Panc1 (cell line): ENCODE measurements around the gene OXTR. TPM values are rescaled to one million over a fixed set of nuclear protein-coding genes. Genes with fewer than 3 reads are reported as not detected.

Experiments
- ATAC-seq: fragments of 200-7000 bp; cut with Tn5 transposase; 2 replicates; pipeline ENCODE4 v1.9.1; 2020; ENCODE audit warnings: mild to moderate bottlenecking, moderate library complexity
- BruUV-seq: library from RNA; stranded (reverse); fragments of 400-500 nt; replicated peaks from 2 replicates; lab custom pipeline; 2021; lab: Mats Ljungman, UMichigan
- CTCF ChIA-PET: fragments of 300-600 bp; sonication (Branson Sonifier 250); formaldehyde crosslinking; loops from one replicate; lab custom pipeline; 2022; ENCODE audit warnings: antibody characterized with exemption; lab: Charles Lee
- POLR2A ChIA-PET: fragments of 300-600 bp; sonication (Branson Sonifier 250); formaldehyde crosslinking; loops from one replicate; lab custom pipeline; 2022; ENCODE audit warnings: antibody characterized with exemption; lab: Charles Lee
- DNase-seq: peaks from one replicate; pipeline ENCODE4 v3.0.0-alpha.2; 2010; ENCODE audit warnings: low read depth, low spot score
- H3K27ac ChIP-seq: 2 replicates; pipeline ENCODE4 v1.5.1; 2011; ENCODE audit warnings: mild to moderate bottlenecking, low read length, inconsistent platforms
- H3K27me3 ChIP-seq: fragments of 200-500 bp; sonication (Bioruptor generic); 2 replicates; pipeline ENCODE4 v1.6.0; 2014; ENCODE audit warnings: low read length, inconsistent platforms; ENCODE audit not compliant: control insufficient read depth, insufficient read depth
- H3K36me3 ChIP-seq: fragments of 200-500 bp; sonication (Bioruptor generic); 2 replicates; pipeline ENCODE4 v1.5.1; 2014; ENCODE audit warnings: inconsistent platforms, mild to moderate bottlenecking, low read length, moderate library complexity; ENCODE audit not compliant: control insufficient read depth, insufficient read depth
- H3K4me1 ChIP-seq: 2 replicates; pipeline ENCODE4 v1.5.1; 2011; ENCODE audit warnings: inconsistent platforms, mild to moderate bottlenecking, low read length, moderate library complexity; ENCODE audit not compliant: control insufficient read depth, insufficient read depth
- H3K4me3 ChIP-seq, 2 experiments: 2 replicates each; pipeline ENCODE4 v1.5.1; 2011 to 2012; ENCODE audit warnings: low read depth in 2 of 2, low read length in 2 of 2, mild to moderate bottlenecking in 2 of 2, inconsistent platforms in 1 of 2, moderate library complexity in 1 of 2
- H3K9me3 ChIP-seq: fragments of 200-500 bp; sonication (Bioruptor generic); 2 replicates; pipeline ENCODE4 v1.5.1; 2014; ENCODE audit warnings: low read depth, mild to moderate bottlenecking, inconsistent platforms, low read length, moderate library complexity; ENCODE audit not compliant: control insufficient read depth, insufficient read depth
- CTCF ChIP-seq: fragments of 450-650 bp; IDR thresholded peaks from 2 replicates; pipeline ENCODE4 v1.5.1; 2017; ENCODE audit warnings: mild to moderate bottlenecking
- POLR2AphosphoS5 ChIP-seq: IDR thresholded peaks from 2 replicates; pipeline ENCODE4 v1.6.1; 2012; ENCODE audit warnings: mild to moderate bottlenecking, low read depth, low read length, moderate library complexity
- REST ChIP-seq, 2 experiments: IDR thresholded peaks; 2 replicates each; pipeline ENCODE4 v1.6.1; 2011 to 2012; ENCODE audit warnings: low read depth in 2 of 2, control low read depth in 1 of 2, low read length in 1 of 2, mild to moderate bottlenecking in 1 of 2, moderate library complexity in 1 of 2; ENCODE audit not compliant: insufficient read depth in 1 of 2
- SIN3A ChIP-seq: IDR thresholded peaks from 2 replicates; pipeline ENCODE4 v1.6.1; 2012; ENCODE audit warnings: low read depth, mild to moderate bottlenecking, low read length, moderate library complexity, borderline replicate concordance; ENCODE audit not compliant: insufficient read depth
- TCF7L2 ChIP-seq: IDR thresholded peaks from 2 replicates; pipeline ENCODE4 v1.6.1; 2011; ENCODE audit warnings: mild to moderate bottlenecking, low read depth, low read length, inconsistent platforms
- in situ Hi-C: cut with HindIII; loops from 2 replicates; pipeline ENCODE4 v1.10.0; 2016; ENCODE audit warnings: low sequenced_read_pairs, low pct_unique_long_range_greater_than_20kb
- intact Hi-C: fragments of 100-400 bp; cut with micrococcal nuclease; formaldehyde crosslinking; loops from one replicate; pipeline ENCODE4 v1.10.0; 2022; ENCODE audit not compliant: unreplicated experiment
- total RNA-seq: library from RNA; stranded (reverse); gene quantifications from one replicate; pipeline ENCODE4 v1.2.1, GENCODE V29; 2021; ENCODE audit not compliant: unreplicated experiment

Gene OXTR
- total RNA-seq, 1 experiment from 2014 or later = 2.7 TPM

GRCh38 chr3:8784676-8785435 lies 15.4 kb upstream of the OXTR start:
- no peak for TF ChIP-seq CTCF
- TF ChIP-seq REST (IDR thresholded peaks at IDR 0.05; ENCODE audit: insufficient read depth in 1 of 2, low read depth in 2 of 2, low read length in 1 of 2) = no peak
- Histone ChIP-seq H3K27me3 (no peaks in the 10 kb centered on the region), H3K9me3 (no peaks in the 10 kb centered on the region), H3K36me3 (no peaks in the 10 kb centered on the region), H3K4me1 (no peaks in the 10 kb centered on the region), H3K27ac (no peak overlapping the region), H3K4me3 (no peak overlapping the region)
- DNase-seq (no peak), ATAC-seq (no peak)
- intact Hi-C loops = no loop called here
- BruUV-seq = no TSS peak
- in situ Hi-C loops = no loop called here
- POLR2A ChIA-PET = no interaction called here
- CTCF ChIA-PET = no interaction called here

- no TSS peak for BruUV-seq
- DNase-seq (no peak), ATAC-seq (no peak)
- intact Hi-C loops = no loop called here
- Histone ChIP-seq H3K4me1 (no peaks in the 10 kb centered on the region; the same call in 1 of the 2 replicates), H3K9me3 (no peaks in the 10 kb centered on the region), H3K36me3 (no peaks in the 10 kb centered on the region), H3K27ac (no peak overlapping the region), H3K27me3 (no peaks in the 10 kb centered on the region), H3K4me3 (no peak overlapping the region)
- in situ Hi-C loops = no loop called here
- no peak for TF ChIP-seq CTCF
- no peak for TF ChIP-seq SIN3A
- TF ChIP-seq TCF7L2 = no peak
- TF ChIP-seq REST (IDR thresholded peaks at IDR 0.05; ENCODE audit: insufficient read depth in 1 of 2, low read depth in 2 of 2, low read length in 1 of 2) = no peak
- no peak for TF ChIP-seq POLR2AphosphoS5
- ChIA-PET CTCF (no interaction called here), POLR2A (no interaction called here)
Measured at GRCh38 chr3:8780279-8780678, 10.9 kb upstream of the OXTR start.
